HepG2 (cell line): Measurements from ENCODE around the gene ZNF616. TPM values are rescaled to one million over a fixed set of nuclear protein-coding genes. Genes with fewer than 3 reads are reported as not detected.

Source experiments
- DNMT3B ChIP-seq: conservative IDR thresholded peaks from 2 replicates; pipeline ENCODE4 v1.6.1; 2016; ENCODE audit warnings: missing biosample characterization, control low read depth
- EP300 ChIP-seq, 3 experiments: sonication (generic) in 1 of 3; formaldehyde crosslinking in 1 of 3; IDR thresholded peaks; 2 replicates each; pipeline versions ENCODE4 v1.5.1 to v1.6.1; 2011 to 2020; ENCODE audit warnings: low read depth in 2 of 3, low read length in 2 of 3, borderline replicate concordance in 1 of 3, improper control_type of control experiment in 1 of 3, mild to moderate bottlenecking in 1 of 3, missing genetic modification reagents in 1 of 3, moderate library complexity in 1 of 3
- FOSL1 ChIP-seq: sonication (generic); formaldehyde crosslinking; IDR thresholded peaks from 2 replicates; pipeline ENCODE4 v1.9.0; 2021; ENCODE audit warnings: missing genetic modification reagents, borderline replicate concordance
- GTF3A ChIP-seq: sonication (generic); formaldehyde crosslinking; conservative IDR thresholded peaks from 2 replicates; pipeline ENCODE4 v1.4.0; 2020; ENCODE audit warnings: mild to moderate bottlenecking, missing genetic modification reagents
- ISL2 ChIP-seq: sonication (generic); formaldehyde crosslinking; IDR thresholded peaks from 2 replicates; pipeline ENCODE4 v1.5.0; 2020; ENCODE audit warnings: missing genetic modification reagents
- JUND ChIP-seq: sonication (generic); formaldehyde crosslinking; IDR thresholded peaks from 2 replicates; pipeline ENCODE4 v1.8.0; 2022; ENCODE audit warnings: mild to moderate bottlenecking, missing genetic modification reagents
- MXD3 ChIP-seq: IDR thresholded peaks from 2 replicates; pipeline ENCODE4 v1.6.1; 2016; ENCODE audit warnings: mild to moderate bottlenecking, missing biosample characterization, missing genetic modification reagents
- MXI1 ChIP-seq: IDR thresholded peaks from 3 replicates; pipeline ENCODE4 v1.6.1; 2012; ENCODE audit warnings: low read depth, low read length, inconsistent platforms, borderline replicate concordance
- PCBP1 ChIP-seq: fragments of 200-400 bp; formaldehyde crosslinking; IDR thresholded peaks from 2 replicates; pipeline ENCODE4 v1.6.1; 2017; ENCODE audit warnings: mild to moderate bottlenecking, low read depth, low read length, borderline replicate concordance
- SMARCC2 ChIP-seq: fragments of 450-650 bp; IDR thresholded peaks from 2 replicates; pipeline ENCODE4 v1.6.1; 2017; ENCODE audit warnings: antibody characterized with exemption, mild to moderate bottlenecking
- SP140L ChIP-seq: sonication (generic); formaldehyde crosslinking; IDR thresholded peaks from 2 replicates; pipeline ENCODE4 v1.4.0; 2020; ENCODE audit warnings: missing genetic modification reagents, borderline replicate concordance
- TCF12 ChIP-seq, 2 experiments: fragments of 450-650 bp in 1 of 2; sonication (generic) in 1 of 2; formaldehyde crosslinking in 1 of 2; IDR thresholded peaks; 2 replicates each; pipeline versions ENCODE4 v1.6.1 to v1.8.0; 2017 to 2022; ENCODE audit warnings: antibody characterized with exemption in 1 of 2, mild to moderate bottlenecking in 1 of 2, missing genetic modification reagents in 1 of 2, moderate library complexity in 1 of 2
- ZFP1 ChIP-seq: IDR thresholded peaks from 2 replicates; pipeline ENCODE4 v1.6.1; 2016
- ZFP41 ChIP-seq: sonication (generic); formaldehyde crosslinking; IDR thresholded peaks from 2 replicates; pipeline ENCODE4 v1.4.0; 2020; ENCODE audit warnings: mild to moderate bottlenecking, missing genetic modification reagents, borderline replicate concordance
- ZKSCAN1 ChIP-seq: fragments of 150-350 bp; IDR thresholded peaks from 2 replicates; pipeline ENCODE4 v1.6.1; 2014; ENCODE audit warnings: low read length
- ZNF256 ChIP-seq: sonication (generic); formaldehyde crosslinking; conservative IDR thresholded peaks from 2 replicates; pipeline ENCODE4 v1.4.0; 2020; ENCODE audit warnings: missing genetic modification reagents
- ZNF276 ChIP-seq: sonication (generic); formaldehyde crosslinking; IDR thresholded peaks from 2 replicates; pipeline ENCODE4 v1.4.0; 2020; ENCODE audit warnings: mild to moderate bottlenecking, low read depth, missing genetic modification reagents
- ZNF317 ChIP-seq: sonication (generic); formaldehyde crosslinking; IDR thresholded peaks from 2 replicates; pipeline ENCODE4 v1.5.0; 2020; ENCODE audit warnings: mild to moderate bottlenecking, missing genetic modification reagents
- ZNF335 ChIP-seq: sonication (generic); formaldehyde crosslinking; IDR thresholded peaks from 2 replicates; pipeline ENCODE4 v1.4.0; 2020; ENCODE audit warnings: missing genetic modification reagents
- polyA plus RNA-seq, 8 experiments: library from polyadenylated mRNA; depleted of rRNA in 3 of 8; stranded (reverse) in 7 of 8; unstranded in 1 of 8; fragments of >200 nt; fragmentation: Illumina TruSeq in 4 of 8; extraction: Trizol in 4 of 8; gene quantifications; 2 replicates each; pipeline versions ENCODE4 v1.2.1 to v1.2.3, GENCODE V29; 2011 to 2016; ENCODE audit warnings: low read depth in 4 of 8, missing spikeins in 1 of 8, mixed read lengths in 1 of 8; ENCODE audit not compliant: insufficient read depth in 1 of 8
- total RNA-seq, 5 experiments: library from RNA; depleted of rRNA; stranded (reverse); fragments of >200 nt; fragmentation: Illumina TruSeq; extraction: Trizol; gene quantifications; 2 replicates each; pipeline ENCODE4 v1.2.3, GENCODE V29; 2016; ENCODE audit warnings: low read depth in 1 of 5
- TF ChIP-seq, protein P1 (sequence below): sonication (generic); formaldehyde crosslinking; IDR thresholded peaks from 2 replicates; pipeline ENCODE4 v1.8.0; 2022; ENCODE audit warnings: low read depth, missing genetic modification reagents
- TF ChIP-seq, protein P2 (sequence below): sonication (generic); formaldehyde crosslinking; IDR thresholded peaks from 2 replicates; pipeline ENCODE4 v1.5.1; 2020; ENCODE audit warnings: missing genetic modification reagents, mild to moderate bottlenecking, borderline replicate concordance
- TF ChIP-seq, protein P3 (sequence below): sonication (generic); formaldehyde crosslinking; conservative IDR thresholded peaks from 2 replicates; pipeline ENCODE4 v1.4.0; 2020; ENCODE audit warnings: missing genetic modification reagents

ZNF616 gene
- total and polyA plus RNA-seq, 2 of the 13 experiments (the other 11 are each of a cell fraction or from before 2014, with no cell fraction given): 2.2 to 10.4 TPM

DNA sequence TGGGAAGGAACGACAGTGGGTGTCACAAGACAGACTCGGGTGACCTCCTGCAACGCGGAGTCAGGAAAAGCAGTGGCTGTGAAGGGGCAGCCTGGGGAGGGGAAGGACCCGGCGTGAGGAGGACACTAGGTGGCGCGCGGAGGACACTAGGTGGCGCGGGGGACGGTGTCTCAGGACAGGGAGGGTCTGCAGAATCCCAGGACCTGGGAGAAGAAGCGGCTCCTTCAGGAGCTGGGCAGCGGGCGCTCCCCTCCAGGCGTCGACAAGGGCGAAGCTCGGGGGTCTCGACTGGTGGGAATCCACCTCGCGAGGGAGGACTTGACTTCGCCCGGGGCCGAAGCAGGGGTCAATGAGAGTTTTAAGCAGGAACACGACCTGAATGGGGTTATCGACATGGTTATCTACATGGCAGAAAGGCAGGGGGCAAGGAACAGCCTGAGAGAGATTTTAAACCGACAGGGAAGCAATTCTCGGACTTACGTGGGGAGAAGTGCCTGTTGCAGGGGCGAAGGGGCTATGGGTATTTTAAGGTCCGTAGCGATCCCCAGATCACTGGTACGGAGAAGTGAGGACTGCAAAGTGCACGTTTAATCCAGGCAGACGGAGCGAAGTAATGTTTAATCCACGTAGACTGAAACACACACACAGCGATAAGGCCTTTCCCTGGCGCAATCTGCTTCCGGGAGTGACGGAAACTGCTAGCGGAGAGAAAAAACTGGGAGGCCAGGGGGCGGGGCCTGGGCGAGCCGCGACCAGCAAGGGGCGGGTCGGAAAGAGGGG, at the start of gene ZNF616 (continued):
- TF ChIP-seq GTF3A (0 out of 2 replicates have a peak, but pooled peaks have one; percentile 76), PCBP1 (no peak), FOSL1 (CRISPR knock-in tag) (no peak), ZKSCAN1 (no peak), SP140L (CRISPR knock-in tag) (no peak), SMARCC2 (no peak), DNMT3B (CRISPR knock-in tag) (no peak), ISL2 (CRISPR knock-in tag) (peak; percentile 57; the same call in 1 of the 2 replicates), MXI1 (peak; percentile 47; the same call in 1 of the 3 replicates), EP300 (IDR thresholded peaks at IDR 0.05; ENCODE audit: low read depth in 2 of 2, low read length in 2 of 2) (0 out of 4 replicates have a peak, but pooled peaks of 1 of the 2 experiments have one; percentile 7), EP300 (CRISPR knock-in tag; IDR thresholded peaks at IDR 0.05; ENCODE audit: borderline replicate concordance) (no peak), ZNF276 (CRISPR knock-in tag) (no peak; the same call in 1 of the 2 replicates), ZFP41 (CRISPR knock-in tag) (no peak), ZNF256 (CRISPR knock-in tag) (no peak), ZNF317 (no peak), ZNF335 (CRISPR knock-in tag) (no peak), TCF12 (IDR thresholded peaks at IDR 0.05) (no peak), TCF12 (CRISPR knock-in tag; IDR thresholded peaks at IDR 0.05) (no peak), JUND (CRISPR knock-in tag) (no peak), MXD3 (CRISPR knock-in tag) (no peak), ZFP1 (CRISPR knock-in tag) (no peak)
- TF ChIP-seq, protein P1, sequence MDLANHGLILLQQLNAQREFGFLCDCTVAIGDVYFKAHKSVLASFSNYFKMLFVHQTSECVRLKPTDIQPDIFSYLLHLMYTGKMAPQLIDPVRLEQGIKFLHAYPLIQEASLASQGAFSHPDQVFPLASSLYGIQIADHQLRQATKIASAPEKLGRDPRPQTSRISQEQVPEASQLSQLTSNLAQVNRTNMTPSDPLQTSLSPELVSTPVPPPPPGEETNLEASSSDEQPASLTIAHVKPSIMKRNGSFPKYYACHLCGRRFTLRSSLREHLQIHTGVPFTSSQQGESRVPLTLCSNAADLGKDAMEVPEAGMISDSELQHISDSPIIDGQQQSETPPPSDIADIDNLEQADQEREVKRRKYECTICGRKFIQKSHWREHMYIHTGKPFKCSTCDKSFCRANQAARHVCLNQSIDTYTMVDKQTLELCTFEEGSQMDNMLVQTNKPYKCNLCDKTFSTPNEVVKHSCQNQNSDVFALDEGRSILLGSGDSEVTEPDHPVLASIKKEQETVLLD (CRISPR knock-in tag): no peak
- TF ChIP-seq, protein P2, sequence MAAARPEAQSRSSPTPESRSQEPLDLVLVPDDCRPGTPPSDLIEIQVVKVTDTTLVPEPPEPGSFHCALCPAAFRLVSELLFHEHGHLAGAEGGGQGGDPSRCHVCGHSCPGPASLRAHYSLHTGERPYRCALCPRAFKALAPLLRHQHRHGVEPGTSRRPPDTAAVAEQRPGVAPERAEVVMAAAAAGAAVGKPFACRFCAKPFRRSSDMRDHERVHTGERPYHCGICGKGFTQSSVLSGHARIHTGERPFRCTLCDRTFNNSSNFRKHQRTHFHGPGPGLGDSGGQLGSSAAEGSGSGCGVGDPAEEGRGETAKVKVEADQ (CRISPR knock-in tag): no peak; the same call in 1 of the 2 replicates
- TF ChIP-seq, protein P3, sequence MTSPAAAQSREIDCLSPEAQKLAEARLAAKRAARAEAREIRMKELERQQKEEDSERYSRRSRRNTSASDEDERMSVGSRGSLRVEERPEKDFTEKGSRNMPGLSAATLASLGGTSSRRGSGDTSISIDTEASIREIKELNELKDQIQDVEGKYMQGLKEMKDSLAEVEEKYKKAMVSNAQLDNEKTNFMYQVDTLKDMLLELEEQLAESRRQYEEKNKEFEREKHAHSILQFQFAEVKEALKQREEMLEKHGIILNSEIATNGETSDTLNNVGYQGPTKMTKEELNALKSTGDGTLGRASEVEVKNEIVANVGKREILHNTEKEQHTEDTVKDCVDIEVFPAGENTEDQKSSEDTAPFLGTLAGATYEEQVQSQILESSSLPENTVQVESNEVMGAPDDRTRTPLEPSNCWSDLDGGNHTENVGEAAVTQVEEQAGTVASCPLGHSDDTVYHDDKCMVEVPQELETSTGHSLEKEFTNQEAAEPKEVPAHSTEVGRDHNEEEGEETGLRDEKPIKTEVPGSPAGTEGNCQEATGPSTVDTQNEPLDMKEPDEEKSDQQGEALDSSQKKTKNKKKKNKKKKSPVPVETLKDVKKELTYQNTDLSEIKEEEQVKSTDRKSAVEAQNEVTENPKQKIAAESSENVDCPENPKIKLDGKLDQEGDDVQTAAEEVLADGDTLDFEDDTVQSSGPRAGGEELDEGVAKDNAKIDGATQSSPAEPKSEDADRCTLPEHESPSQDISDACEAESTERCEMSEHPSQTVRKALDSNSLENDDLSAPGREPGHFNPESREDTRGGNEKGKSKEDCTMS (CRISPR knock-in tag): no peak
